ENCODE measurements around the gene STIL. TPM values are rescaled to one million over a fixed set of nuclear protein-coding genes. Genes with fewer than 3 reads are reported as not detected.

Gene STIL
- total and polyA plus RNA-seq, 4 donors: 0.26 to 20.5 (median 0.75) TPM

- no peak for DNase-seq (ENCODE audit: low spot score)
- no peak overlapping the region for H3K4me3 ChIP-seq (ENCODE audit: low read depth in 1 of 3, low read length in 3 of 3)
- H3K4me1 ChIP-seq (ENCODE audit: control insufficient read depth in 4 of 4, insufficient read depth in 4 of 4, low read length in 3 of 4): no peaks in the 10 kb centered on the region
- H3K36me3 ChIP-seq (ENCODE audit: control insufficient read depth in 4 of 4, insufficient read depth in 3 of 4, low read depth in 1 of 4, low read length in 3 of 4): no peaks in the 10 kb centered on the region
- H3K27me3 ChIP-seq (ENCODE audit: control insufficient read depth in 4 of 4, insufficient read depth in 4 of 4, low read length in 3 of 4): peaks cover 0 to 3% (median 0%) of the 10 kb centered on the region in 4 donors
- H3K27ac ChIP-seq (ENCODE audit: low read depth in 1 of 2, low read length in 2 of 2): no peak overlapping the region
- no peak overlapping the region for H3K9ac ChIP-seq (ENCODE audit: low read depth in 1 of 2, low read length in 2 of 2)
- no peak for TF ChIP-seq RXRA (IDR thresholded peaks at IDR 0.05)
- no peaks in the 10 kb centered on the region for H3K9me3 ChIP-seq (ENCODE audit: control insufficient read depth in 4 of 4, low read length in 3 of 4)
- 64% methylated on average over 8 of the region's 8 CpGs for WGBS
These were observed 104.9 kb downstream of the STIL start for GRCh38 chr1:47209091-47209490.

- Histone ChIP-seq H3K4me3 (ENCODE audit: low read depth in 1 of 3, low read length in 3 of 3) (no peak overlapping the region), H3K9ac (ENCODE audit: low read depth in 1 of 2, low read length in 2 of 2) (no peak overlapping the region), H3K9me3 (ENCODE audit: control insufficient read depth in 4 of 4, low read length in 3 of 4) (no peaks in the 10 kb centered on the region), H3K36me3 (ENCODE audit: control insufficient read depth in 4 of 4, insufficient read depth in 3 of 4, low read depth in 1 of 4, low read length in 3 of 4) (no peaks in the 10 kb centered on the region), H3K4me1 (ENCODE audit: control insufficient read depth in 4 of 4, insufficient read depth in 4 of 4, low read length in 3 of 4) (no peaks in the 10 kb centered on the region), H3K27ac (ENCODE audit: low read depth in 1 of 2, low read length in 2 of 2) (no peak overlapping the region), H3K27me3 (ENCODE audit: control insufficient read depth in 4 of 4, insufficient read depth in 4 of 4, low read length in 3 of 4) (peaks cover 0 to 3% (median 0%) of the 10 kb centered on the region in 4 donors)
- WGBS: 58% methylated on average over 11 of the region's 11 CpGs
- no peak for DNase-seq (ENCODE audit: low spot score)
- TF ChIP-seq RXRA (IDR thresholded peaks at IDR 0.05): no peak
- TF ChIP-seq FOXA2 (IDR thresholded peaks at IDR 0.05): no peak
- no peak for TF ChIP-seq JUND (IDR thresholded peaks at IDR 0.05)
- no peak for TF ChIP-seq FOXA1 (IDR thresholded peaks at IDR 0.05)
- TF ChIP-seq CTCF (IDR thresholded peaks at IDR 0.05; ENCODE audit: low read depth, low read length, missing input control): no peak
- TF ChIP-seq HNF4G (IDR thresholded peaks at IDR 0.05): no peak
- no peak for TF ChIP-seq REST (IDR thresholded peaks at IDR 0.05)
- TF ChIP-seq MAX (IDR thresholded peaks at IDR 0.05): no peak
- TF ChIP-seq ATF3 (IDR thresholded peaks at IDR 0.05): no peak
- no peak for TF ChIP-seq TAF1 (conservative IDR thresholded peaks at IDR 0.05)
- TF ChIP-seq YY1 (IDR thresholded peaks at IDR 0.05): no peak
- TF ChIP-seq RAD21 (IDR thresholded peaks at IDR 0.05): no peak
These were observed 105.5 kb downstream of the STIL start for GRCh38 chr1:47208374-47208850.

- WGBS: 73% methylated on average over 8 of the region's 8 CpGs
- Histone ChIP-seq H3K4me3 (ENCODE audit: low read depth in 1 of 3, low read length in 3 of 3) (no peak overlapping the region), H3K9ac (ENCODE audit: low read depth in 1 of 2, low read length in 2 of 2) (no peak overlapping the region), H3K27ac (ENCODE audit: low read depth in 1 of 2, low read length in 2 of 2) (no peak overlapping the region), H3K4me1 (ENCODE audit: control insufficient read depth in 4 of 4, insufficient read depth in 4 of 4, low read length in 3 of 4) (no peaks in the 10 kb centered on the region), H3K36me3 (ENCODE audit: control insufficient read depth in 4 of 4, insufficient read depth in 3 of 4, low read depth in 1 of 4, low read length in 3 of 4) (no peaks in the 10 kb centered on the region), H3K9me3 (ENCODE audit: control insufficient read depth in 4 of 4, low read length in 3 of 4) (no peaks in the 10 kb centered on the region), H3K27me3 (ENCODE audit: control insufficient read depth in 4 of 4, insufficient read depth in 4 of 4, low read length in 3 of 4) (peaks cover 0 to 3% (median 0%) of the 10 kb centered on the region in 4 donors)
- DNase-seq (ENCODE audit: low spot score): no peak
- TF ChIP-seq RAD21 (IDR thresholded peaks at IDR 0.05) (no peak), HNF4A (conservative IDR thresholded peaks at IDR 0.05) (no peak), CTCF (IDR thresholded peaks at IDR 0.05; ENCODE audit: low read depth, low read length, missing input control) (no peak), SP1 (IDR thresholded peaks at IDR 0.05) (no peak), ATF3 (IDR thresholded peaks at IDR 0.05) (no peak), RXRA (IDR thresholded peaks at IDR 0.05) (no peak), ZBTB33 (IDR thresholded peaks at IDR 0.05) (no peak), YY1 (IDR thresholded peaks at IDR 0.05) (no peak), TAF1 (conservative IDR thresholded peaks at IDR 0.05) (no peak), MAX (IDR thresholded peaks at IDR 0.05) (no peak), JUND (IDR thresholded peaks at IDR 0.05) (no peak), HNF4G (IDR thresholded peaks at IDR 0.05) (no peak)
These were observed 106.1 kb downstream of the STIL start for GRCh38 chr1:47207803-47208373.

Data from liver (tissue), 9 donors.